D341Med (cell line): Measurements from ENCODE around the gene GNA12.

Experiments used
- DNase-seq: peaks from one replicate; pipeline ENCODE4 v3.0.0; 2012; ENCODE audit warnings: low spot score

Gene GNA12

DNA sequence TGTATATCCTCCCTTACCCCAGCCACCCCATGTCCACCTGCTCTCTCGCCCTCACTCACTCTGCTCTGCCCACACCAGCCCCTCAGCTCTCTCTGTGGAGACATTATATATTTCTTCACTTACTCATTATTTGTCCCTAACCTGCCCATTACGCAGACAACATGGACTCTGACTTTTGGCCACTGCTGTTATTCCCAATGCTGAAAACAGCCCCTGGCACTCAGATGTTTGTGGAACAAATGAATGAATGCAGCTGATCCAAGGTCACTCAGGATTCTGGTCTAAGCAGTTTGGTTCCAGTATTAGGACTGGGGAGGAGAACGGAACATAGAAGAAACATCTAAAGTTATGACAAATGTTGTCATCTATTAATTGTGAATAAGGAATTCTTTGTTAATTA is 26.7 kb downstream of the GNA12 start:
- DNase-seq, result no peak

DNA sequence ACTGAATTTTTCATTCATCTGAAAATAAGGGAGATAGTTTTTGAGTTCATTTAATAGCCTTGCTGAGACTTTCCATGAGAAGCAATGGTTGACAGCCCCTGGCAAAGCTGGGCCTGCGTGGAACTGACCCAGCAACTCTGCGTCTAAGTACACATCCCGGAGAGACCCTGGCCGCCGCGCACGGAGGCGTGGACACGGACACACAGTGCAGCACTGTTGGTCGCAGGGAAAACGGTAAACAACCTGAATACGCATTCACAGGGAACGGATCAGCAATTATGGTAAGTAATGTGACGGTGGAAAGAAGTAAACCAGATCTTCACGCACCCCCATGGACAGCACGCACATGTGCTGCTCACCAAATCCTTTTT is 28.2 kb downstream of the GNA12 start:
- no peak for DNase-seq

DNA sequence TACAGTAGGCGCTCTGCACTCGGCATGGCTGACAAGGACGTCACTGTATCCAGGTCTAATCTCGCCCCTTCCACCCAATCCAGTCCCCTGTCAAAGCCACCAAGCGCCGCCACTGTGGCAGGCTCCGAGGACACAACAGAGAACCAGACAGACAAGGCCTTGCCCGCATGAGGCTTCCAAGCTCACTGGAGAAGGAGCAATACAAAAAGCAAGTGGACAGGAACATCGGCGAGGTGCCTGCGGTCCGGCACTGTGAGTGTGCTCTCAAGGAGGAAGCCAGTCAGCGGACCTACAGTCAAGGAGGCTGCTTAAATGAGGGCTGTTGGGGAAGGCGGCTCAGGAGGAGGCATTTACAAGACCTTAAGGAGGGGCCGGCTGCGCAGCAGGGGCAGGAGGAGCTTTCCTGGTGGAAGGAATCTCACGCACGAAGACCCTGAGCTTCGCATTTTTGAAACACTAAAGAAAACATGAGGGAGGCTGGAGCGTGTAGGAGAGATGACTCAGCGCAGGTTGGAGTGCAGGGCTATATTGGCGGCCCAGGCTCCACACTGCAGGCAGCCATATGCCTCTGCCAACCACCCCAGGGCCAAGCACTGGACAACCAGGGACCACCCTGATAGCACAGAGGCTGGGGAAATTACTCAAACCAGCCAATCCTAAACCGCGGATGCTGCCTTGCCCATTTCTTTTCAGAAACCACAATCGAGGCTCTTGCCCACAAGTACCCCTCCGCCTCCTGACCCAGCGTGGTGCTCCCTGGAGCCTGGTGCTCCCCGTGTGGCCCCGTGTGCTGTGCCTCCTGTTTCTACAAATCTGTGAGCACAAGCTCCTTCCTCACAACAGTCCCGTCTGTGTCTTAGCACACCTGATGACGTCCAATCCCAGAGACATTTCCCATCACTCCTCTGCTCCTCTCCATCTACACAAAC is 28.9 kb downstream of the GNA12 start:
- no peak for DNase-seq

DNA sequence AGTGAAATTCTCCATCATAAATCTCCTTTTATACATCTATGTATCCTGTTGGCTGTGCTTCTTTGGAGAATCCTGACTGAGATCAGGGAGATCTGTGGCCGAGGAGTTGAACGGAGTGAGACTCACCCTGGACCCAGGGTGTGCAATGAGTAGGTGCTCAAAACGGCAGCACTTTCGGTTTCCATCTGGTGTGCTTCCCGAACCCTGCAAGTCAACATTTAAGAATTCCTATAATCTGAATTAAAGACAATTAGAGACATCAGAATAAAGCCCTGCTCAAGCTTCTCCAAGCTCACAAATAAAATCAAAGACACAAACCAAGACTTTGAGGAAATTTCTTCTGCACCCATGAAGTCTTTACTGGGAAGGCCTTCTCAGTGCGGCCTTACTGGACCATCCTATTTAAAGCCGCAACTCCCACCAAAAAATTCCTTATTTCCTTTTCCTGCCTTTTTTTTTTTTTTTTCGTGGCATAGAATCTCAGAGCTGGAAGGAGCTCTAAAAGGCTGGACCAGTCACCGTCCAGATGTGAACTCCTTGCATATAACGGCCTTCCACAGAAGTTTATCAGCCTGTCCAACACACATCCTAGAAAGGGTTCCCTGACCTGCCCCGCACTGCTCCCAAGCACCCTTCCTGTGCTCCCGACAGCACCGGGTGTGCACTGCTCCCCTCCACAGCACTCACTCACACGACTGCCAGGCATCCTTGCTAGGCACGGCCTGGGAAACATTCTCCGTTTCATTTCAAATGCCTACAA is 29.7 kb downstream of the GNA12 start:
- no peak for DNase-seq

DNA sequence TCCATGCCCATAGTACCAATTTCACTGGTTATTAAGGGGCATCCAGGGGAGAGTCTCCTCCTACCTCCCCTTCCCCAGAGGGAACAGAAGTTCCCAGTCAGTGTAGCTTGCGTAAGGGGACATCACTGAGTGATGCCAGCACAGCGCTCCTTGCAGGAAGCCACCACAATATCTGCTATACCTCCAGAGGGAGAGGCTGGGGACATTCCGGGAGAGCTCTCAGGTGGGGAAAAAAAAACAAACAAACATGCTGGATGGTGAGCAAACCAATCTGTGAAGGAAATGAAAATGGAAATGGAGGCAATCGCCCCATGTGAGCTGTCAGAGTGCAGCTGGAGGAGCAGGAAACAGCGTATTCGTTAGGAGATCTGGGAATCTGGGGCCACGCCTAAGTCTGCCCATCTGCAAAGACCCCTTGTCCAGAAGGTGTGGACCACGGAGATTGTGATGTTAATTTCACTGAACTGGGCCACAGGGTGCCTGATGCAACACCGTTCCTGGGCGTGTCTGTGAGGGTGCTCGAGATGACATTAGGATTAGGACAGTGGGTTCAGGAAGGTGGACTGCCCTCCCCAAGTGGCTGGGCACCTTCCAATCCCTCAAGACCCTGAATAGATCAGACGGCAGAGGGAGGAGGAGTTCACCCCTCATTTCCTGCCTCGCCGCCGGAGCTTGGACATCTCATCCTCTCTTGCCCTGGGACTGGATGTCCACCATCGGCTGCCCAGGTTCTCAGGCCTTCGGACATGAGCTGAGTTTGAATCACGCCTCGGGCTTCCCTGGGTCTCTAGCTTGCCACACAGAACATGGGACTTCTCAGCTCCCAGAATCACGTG is 30.5 kb downstream of the GNA12 start:
- no peak for DNase-seq

DNA sequence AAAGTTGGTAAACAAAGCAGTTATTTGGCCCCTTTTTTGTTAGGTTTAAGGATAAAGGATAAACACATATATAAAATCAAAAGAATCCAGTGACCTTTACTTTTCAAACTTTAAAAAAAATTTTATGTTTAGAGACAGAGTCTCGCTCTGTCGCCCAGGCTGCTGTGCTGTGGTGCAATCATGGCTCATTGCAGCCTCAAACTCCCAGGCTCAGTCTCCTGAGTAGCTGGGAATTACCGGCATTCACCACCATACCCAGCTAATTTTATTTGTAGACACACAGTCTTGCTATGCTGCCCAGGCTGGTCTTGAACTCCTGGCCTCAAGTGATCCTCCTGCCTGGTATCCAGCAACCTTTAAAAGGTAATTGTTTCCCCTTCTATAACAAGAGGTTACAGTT is 31.3 kb downstream of the GNA12 start:
- no peak for DNase-seq

DNA sequence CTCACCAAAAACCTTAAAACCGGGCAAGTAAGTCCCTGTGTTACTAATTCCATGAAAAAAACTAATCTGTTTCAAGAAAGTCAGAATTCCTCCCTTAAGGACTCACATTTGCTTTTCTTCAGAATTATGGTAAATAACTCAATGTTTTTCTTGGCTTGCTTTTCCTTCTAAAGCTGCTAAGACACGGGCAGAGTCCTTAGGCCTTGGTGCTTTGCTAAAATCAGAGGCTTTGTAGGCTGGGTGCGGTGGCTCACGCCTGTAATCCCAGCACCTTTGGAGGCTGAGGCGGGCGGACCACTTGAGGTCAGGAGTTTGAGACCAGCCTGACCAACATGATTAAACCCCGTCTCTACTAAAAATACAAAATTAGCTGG is 32.0 kb downstream of the GNA12 start:
- no peak for DNase-seq

DNA sequence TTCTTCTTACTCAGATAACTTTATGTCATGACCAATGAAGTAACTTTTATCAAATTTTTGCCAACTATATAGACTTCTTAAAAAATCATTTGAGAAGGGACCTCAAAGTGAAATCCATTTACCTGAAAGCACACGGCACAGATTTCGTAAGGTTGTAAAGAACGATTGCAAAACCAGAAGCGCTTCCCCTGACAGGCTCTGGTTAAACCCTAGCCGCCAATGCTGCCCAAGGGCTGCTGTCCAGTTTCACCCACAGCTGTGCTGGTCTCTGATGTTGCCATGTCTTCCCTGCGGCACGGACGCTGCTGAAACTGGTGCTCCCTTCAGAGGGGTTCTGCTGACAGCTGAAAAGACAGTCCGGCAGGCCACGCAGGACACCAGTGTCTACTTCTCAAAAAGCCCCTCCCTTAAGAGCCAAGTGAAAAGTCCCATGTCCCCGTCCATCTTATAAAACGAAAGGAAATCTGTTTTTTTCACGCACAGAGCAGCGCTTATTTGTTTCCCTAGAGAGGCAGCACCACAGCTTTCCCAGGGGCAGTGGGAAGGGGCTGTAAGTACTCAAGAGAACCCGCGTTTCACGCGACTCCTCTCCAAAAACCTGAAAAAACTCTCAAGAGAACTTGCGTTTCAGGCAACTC is 32.5 kb downstream of the GNA12 start:
- no peak for DNase-seq

DNA sequence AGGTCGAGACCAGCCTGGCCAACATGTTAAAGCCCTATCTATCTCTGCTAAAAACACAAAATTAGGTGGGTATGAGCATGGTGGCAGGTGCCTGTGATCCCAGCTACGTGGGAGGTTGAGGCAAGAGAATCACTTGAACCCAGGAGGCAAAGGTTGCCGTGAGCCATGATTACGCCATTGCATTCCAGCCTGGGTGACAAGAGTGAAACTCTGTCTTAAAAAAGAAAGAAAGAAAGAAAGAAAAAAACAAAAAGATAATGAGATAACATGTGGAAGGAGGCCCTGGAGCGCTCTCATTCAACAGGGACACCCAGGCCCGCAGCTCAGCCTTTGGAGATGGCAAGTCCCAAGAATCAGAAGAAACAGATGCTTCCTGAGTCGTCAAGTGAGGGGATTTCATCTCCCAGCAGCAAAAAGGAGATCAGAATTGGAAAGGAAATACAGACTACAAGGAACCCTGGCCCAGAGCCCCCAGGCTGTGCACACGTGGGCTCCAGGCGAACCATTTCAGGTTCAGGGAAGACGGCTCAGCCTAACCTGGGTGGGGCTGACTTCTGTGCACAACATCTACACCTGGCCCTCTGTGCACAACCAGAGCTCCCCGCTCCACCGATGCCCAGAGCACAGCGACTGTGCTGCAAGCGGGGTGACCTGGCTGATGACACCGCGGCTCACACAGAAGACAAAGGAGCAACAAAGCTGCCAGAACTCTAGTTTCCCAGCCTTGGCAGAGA is 33.3 kb downstream of the GNA12 start:
- no peak for DNase-seq

DNA sequence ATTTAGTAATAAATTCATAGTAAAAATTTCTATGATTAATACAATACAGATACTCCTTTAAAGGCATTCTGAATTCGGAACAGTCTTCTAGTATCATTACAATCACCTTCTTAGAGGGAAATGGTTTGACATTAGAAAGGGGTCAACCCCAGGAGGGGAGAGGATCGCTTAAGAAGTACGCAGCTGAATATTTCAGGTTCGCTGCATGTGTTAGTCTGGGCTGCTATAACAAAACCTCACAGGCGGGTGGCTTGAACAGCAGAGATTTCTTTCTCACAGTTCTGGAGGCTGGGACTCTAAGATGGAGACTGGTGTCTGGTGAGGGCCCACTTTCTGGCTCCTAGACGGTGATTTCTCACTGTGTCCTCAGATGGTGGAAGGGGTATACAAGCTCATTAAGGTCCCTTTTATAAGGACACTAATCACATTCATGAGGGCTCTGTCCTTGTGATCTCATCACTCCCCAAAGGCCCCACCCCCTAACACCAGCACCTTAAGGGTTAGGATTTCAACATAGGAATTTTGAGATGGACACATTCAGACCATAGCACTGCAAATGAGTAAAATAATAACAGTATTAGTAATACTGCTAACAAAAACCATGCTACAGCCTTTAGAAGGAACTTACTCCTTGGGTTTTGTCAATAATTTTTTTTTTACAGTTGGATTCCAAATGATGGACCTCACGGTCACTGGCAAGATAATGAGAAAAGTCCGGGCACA is 34.0 kb downstream of the GNA12 start:
- no peak for DNase-seq

DNA sequence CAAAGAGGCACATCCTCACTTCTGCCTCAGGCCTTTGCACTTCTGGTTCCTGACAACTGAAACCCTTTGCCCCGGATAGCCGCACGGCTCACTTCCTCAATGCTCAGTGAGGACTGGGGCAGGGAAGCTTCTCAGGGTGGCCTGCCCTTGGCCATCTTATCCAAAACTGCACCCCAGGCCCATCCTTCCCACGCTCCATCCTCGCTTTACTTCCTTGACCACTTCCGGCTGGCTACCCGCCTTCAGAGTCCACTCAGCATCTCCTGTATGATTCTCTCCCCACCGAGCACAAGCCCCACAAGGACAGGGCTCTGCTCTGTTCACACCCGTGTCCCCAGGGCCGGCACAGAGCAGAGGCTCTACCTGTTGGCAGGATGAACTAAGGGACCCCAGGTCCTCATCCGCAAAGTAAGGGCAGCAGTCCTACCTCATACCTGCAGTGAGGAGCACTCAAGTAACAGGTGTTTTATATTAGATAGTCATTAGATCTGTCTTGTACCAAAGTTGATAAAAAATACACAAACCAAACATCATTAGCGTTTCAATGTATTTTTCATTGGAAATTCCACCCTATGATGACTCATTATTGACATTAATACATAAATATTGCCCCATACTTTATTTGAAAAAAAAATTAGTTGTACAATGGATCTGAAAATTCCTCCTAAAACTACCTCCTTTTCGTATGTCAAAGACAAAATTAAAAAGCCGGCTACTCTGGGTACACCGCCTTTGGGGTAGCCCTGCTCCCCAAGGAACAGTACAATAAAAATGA is 35.0 kb downstream of the GNA12 start:
- no peak for DNase-seq

DNA sequence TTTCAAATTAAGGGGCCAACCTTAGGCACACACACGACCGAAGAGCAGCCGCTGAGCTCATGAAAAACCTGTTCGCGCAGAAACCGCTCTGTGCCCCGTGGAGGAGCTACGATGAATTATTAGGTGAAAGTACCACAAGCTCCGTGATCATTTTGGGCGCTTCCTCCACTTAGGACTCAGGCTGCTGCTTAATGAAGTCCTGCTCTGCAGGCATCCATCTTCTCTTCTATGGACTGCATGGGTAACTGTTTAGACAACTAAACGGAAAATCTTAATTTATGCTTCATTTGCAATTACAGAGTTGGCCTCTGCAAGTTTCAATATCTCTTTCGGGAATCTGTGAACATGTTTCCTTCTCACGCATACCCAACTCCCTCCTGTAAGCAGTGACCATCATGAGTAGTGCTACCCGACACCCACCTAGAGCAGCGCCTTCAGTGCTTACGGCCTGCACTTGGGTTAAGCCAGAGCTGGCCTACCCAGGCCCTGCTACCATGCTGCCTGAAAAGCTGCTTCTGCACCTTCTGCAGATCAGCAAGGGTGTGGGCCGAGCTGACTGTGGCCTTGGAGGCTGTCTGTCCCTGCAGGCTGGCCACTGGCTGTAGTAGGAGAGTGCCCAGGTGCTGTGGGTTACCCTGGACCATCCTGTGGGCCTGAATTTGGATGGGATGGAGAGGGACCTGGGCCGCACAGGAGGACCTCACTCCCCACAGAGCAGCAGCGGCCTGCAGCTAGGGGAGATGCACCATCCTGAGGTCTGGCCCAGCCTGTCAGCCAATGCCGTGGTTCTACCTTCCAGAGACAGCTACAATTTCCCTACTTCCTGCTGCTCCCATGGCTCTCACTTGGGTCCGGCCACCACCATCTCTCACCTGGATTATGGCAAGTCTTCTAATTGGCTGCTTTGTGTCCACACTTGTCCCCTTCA is 36.0 kb downstream of the GNA12 start:
- no peak for DNase-seq

DNA sequence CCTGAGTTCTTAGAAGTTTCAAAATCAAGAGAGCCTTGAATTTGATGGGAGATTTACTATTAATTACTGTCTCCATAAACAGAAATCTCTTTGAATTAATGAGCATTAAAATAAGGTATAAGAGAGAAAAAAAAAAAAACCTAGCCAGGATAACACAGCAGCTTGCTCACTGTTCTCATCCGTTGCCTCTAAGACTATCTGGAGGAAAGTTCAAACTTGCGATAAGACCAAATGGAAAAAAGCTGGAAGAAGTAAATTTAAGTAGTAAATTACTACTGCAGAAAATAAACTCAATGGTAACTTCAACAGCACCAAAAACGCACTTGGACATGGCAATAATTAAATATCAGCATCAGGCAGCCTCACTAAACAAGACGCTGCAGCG is 36.7 kb downstream of the GNA12 start:
- no peak for DNase-seq

DNA sequence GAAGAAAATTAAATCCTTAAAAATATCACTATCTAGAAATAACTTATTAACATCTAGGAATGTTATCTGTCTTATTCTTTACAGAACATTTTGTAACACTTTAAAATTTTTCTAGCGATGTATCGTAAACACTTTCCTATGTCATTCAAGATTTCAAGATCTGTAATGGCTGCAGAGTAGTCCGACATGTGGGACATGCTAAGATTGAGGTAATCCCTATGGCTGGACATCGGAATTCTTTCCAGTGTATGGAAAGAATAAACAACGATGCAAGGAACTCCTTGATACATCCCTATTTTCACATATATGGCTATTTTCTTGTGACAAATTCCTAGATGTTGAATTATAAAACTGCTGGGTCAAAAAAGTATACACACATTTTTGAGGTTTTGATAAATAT is 37.5 kb downstream of the GNA12 start:
- no peak for DNase-seq

DNA sequence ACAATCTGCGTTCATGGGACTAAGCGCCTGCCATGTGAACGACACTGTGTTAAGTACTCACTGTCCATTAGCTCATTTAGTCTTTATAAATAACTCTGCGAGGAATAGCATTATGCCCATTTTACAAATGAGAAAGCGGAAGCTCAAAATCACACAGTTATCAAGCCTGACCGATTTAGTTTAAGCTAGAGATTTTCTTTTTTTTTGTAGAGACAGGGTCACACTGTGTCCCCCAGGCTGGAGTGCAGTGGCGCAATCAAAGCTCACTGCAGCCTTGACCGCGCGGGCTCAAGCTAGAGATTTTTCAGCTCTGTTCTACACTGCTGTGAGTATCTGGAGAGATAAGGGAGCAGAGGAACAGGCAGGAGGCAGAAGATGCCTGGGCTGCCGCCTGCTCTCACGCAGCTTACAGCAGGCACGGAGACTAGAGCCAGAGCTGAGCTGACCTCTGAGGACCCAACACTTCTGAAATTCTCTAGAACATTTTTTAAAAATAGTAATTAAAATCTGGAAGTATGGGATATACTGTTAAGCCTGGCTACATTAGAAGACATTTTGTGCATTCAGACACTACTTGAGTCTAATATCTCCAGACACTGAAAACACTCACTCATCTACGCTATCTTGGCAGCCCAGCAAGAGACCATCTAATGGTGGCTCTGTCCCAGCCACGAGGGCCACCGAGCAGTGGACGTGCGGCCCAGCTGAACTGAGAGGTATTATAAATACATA is 38.7 kb downstream of the GNA12 start:
- no peak for DNase-seq

DNA sequence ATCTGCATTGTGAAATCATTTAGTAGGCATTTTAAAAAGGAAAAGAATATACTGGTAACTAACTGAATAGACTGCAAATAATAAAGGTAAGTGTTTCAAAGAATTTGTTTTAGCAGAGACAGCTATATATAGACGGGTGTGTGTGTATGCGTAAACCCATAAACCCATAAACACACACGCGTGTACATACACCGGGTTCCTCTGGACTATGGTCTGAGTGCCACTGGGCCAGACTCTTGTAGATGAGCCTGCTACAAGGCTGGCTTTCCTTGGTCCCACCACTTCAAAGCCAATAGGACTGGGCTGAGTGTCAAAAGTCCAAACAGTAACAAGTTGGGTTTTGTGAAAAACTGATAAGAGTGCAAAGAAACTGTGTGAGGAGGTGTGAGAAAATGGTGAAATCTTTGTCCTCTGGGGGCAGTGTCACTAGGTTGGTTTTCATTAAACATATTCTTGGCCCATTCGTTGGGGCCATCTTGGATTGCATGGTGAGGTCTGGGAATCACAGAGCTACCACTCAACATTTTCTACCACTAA is 39.8 kb downstream of the GNA12 start:
- DNase-seq, result no peak

DNA sequence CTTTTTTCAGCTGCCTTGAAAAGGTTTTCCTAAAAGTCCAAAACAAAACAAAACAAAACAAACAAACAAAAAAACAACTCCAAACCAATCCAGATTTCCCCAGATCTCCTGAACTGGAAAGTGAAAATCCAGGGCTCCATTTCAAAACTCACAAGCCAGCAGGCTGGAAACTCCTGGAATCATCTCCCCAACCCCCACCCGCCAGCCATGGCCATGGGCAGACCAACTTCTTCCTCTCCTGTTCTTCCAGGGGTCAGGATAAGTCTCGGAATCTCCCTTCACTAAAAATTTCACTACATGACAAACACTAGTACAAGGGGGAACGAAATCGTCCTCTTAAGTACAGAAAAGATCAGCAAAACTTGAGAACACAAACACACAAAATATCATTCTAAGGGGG is 40.4 kb downstream of the GNA12 start:
- no peak for DNase-seq

DNA sequence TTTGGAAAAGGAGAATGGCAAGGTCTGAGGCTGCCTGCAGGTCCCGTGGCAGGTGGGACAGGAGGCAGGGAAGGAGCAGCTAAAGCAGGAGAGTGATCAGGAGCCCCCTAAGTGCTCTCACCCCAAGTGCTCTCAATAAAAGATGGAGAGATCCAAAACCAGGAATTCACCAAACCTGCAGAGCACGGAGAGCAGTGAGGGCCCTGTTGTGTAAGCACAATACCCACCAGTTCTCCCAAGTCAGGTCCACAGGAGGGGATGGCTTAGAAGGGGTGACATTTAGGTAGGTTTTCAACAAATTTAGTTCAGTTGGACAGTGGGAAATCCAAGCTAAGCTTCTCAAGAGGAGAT is 40.8 kb downstream of the GNA12 start:
- DNase-seq, result no peak
